Activated CD8-positive, alpha-beta memory T cell treated with anti-CD3 and anti-CD28 coated beads for 36 hours (primary cell): ENCODE results near the gene BTBD6. TPM values are rescaled to one million over a fixed set of nuclear protein-coding genes. Genes with fewer than 3 reads are reported as not detected.

Source experiments
- total RNA-seq, 2 experiments: library from RNA; stranded (reverse); gene quantifications; one replicate each; pipeline ENCODE4 v1.2.3, GENCODE V29; 2021

BTBD6 gene
- total RNA-seq, 2 experiments from 2014 or later: 44.7 to 48.3 TPM

Other genes with a start within 250 kb of the BTBD6 start
- gene CDCA4, start 227.4 kb upstream of the BTBD6 start, total RNA-seq: 10 to 100 TPM; 71.5 to 72.7 TPM
- gene GPR132, start 183.1 kb upstream of the BTBD6 start, total RNA-seq: 10 to 100 TPM; 41.4 to 42.8 TPM
- gene JAG2, start 79.8 kb upstream of the BTBD6 start, total RNA-seq: 1 to 10 TPM; 1.3 to 1.7 TPM
- 1 to 10 TPM; 8.4 to 8.5 TPM for gene NUDT14, start 67.2 kb upstream of the BTBD6 start, total RNA-seq
- gene BRF1, start 52.5 kb downstream of the BTBD6 start, total RNA-seq: 10 to 100 TPM; 27.8 to 29.7 TPM
- gene PACS2, start 66.2 kb downstream of the BTBD6 start, total RNA-seq: 10 to 100 TPM; 33.2 to 33.8 TPM
- 1 to 10 TPM in 1 of 2 experiments, under 1 TPM in 1; 0.99 to 2.4 TPM for gene TEX22, start 150.0 kb downstream of the BTBD6 start, total RNA-seq
- 100 to 1,000 TPM; 147 to 156 TPM for gene MTA1, start 171.3 kb downstream of the BTBD6 start, total RNA-seq
- gene CRIP2, start 226.3 kb downstream of the BTBD6 start, total RNA-seq: 1 to 10 TPM; 1.0 to 1.2 TPM
- 100 to 1,000 TPM; 285 to 286 TPM for gene CRIP1, start 238.4 kb downstream of the BTBD6 start, total RNA-seq
- 10 to 100 TPM; 45.5 to 46.9 TPM for gene TEDC1, start 242.7 kb downstream of the BTBD6 start, total RNA-seq